Measurements from ENCODE around the gene ZNF532. TPM values are rescaled to one million over a fixed set of nuclear protein-coding genes. Genes with fewer than 3 reads are reported as not detected.
"Not testable (repeated sequence)": the region's sequence is repeated elsewhere in the genome, so short reads cannot be mapped to it uniquely, and the experiment has no call there.

Gene ZNF532
- polyA plus RNA-seq, 1 experiment = 75.3 TPM

DNA sequence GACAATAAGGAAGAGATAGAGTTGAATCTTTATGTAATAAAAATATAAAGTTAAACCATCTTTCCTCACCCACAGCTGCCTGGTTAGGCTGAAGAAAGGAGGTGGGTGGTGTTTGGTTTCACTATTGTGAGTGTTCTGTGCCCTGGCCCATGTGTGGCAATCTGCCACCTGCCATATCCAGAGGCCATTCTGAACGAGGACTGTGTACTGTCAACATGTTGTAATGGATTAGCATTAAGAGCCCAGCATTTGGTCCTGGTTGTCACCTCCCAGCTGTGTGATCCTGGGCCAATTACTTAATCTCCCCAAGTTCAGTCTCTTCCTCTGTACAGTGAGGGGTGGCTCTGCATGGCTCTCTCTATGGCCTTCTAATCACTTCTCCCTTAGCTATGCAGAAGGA is 156.8 kb downstream of the ZNF532 start:
- POLR2A ChIA-PET = no interaction called here
- CTCF ChIA-PET = interaction anchor here (1.3 to 1.6 kb wide), 2 partner anchors 11 to 17 kb away, joined by 3 read pairs; no protein-coding TSS in a partner anchor
- no peak for DNase-seq (ENCODE audit: low read depth)
- H3K27me3 ChIP-seq (ENCODE audit: control insufficient read depth, insufficient read depth, low read length) = no peaks in the 10 kb centered on the region
- H3K36me3 ChIP-seq (ENCODE audit: control insufficient read depth, insufficient read depth, low read length) = no peaks in the 10 kb centered on the region
- no peak overlapping the region for H3K4me3 ChIP-seq (ENCODE audit: low read depth, low read length)
- TF ChIP-seq, protein P1, sequence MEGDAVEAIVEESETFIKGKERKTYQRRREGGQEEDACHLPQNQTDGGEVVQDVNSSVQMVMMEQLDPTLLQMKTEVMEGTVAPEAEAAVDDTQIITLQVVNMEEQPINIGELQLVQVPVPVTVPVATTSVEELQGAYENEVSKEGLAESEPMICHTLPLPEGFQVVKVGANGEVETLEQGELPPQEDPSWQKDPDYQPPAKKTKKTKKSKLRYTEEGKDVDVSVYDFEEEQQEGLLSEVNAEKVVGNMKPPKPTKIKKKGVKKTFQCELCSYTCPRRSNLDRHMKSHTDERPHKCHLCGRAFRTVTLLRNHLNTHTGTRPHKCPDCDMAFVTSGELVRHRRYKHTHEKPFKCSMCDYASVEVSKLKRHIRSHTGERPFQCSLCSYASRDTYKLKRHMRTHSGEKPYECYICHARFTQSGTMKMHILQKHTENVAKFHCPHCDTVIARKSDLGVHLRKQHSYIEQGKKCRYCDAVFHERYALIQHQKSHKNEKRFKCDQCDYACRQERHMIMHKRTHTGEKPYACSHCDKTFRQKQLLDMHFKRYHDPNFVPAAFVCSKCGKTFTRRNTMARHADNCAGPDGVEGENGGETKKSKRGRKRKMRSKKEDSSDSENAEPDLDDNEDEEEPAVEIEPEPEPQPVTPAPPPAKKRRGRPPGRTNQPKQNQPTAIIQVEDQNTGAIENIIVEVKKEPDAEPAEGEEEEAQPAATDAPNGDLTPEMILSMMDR (IDR thresholded peaks at IDR 0.05; ENCODE audit: insufficient read depth, low read depth, low read length) = no peak

DNA sequence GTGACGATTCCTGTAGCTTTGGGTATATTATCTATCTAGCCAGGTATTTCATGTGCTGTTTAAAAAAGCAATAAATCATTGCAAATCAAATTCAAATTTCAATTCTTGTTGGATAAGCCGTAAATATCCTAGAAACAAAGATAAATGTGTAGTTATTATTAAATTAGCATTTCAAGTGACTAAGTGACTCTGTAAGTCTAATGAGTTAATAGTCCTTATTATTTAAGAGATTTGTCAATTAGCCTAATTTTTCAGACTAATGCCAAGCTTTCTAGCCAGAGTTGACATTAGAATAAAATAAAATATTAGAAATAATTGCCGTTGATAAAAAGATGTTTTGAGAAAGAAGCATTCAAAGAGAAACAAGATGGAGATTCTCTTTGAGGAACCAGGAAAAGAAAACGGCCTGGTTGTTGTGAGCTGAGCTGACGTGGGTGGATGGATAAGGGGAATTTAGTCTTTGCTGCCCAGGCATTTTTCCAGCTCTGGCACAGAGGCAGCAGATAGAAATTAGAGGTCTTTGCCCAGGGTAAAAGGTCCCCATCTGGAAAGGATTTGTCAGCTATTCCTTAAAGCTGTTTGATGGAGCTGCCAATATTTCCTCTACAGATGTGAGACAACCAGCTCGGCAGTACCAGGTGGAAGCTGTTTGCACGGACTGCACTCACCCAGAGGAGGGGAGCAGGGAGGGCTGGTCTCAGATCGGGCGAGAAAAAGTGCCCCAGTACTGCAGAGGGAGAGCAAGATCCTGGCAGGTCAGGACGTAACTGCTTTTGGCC is 157.7 kb downstream of the ZNF532 start:
- TF ChIP-seq, protein P1 (IDR thresholded peaks at IDR 0.05; ENCODE audit: insufficient read depth, low read depth, low read length) = no peak
- ChIA-PET CTCF (interaction anchor here (1.2 to 1.6 kb wide), 2 partner anchors 12 to 237 kb away, joined by 3 read pairs; no protein-coding TSS in a partner anchor), POLR2A (no interaction called here)
- no peak for DNase-seq (ENCODE audit: low read depth)
- no peaks in the 10 kb centered on the region for H3K27me3 ChIP-seq (ENCODE audit: control insufficient read depth, insufficient read depth, low read length)
- no peaks in the 10 kb centered on the region for H3K36me3 ChIP-seq (ENCODE audit: control insufficient read depth, insufficient read depth, low read length)
- no peak overlapping the region for H3K4me3 ChIP-seq (ENCODE audit: low read depth, low read length)

DNA sequence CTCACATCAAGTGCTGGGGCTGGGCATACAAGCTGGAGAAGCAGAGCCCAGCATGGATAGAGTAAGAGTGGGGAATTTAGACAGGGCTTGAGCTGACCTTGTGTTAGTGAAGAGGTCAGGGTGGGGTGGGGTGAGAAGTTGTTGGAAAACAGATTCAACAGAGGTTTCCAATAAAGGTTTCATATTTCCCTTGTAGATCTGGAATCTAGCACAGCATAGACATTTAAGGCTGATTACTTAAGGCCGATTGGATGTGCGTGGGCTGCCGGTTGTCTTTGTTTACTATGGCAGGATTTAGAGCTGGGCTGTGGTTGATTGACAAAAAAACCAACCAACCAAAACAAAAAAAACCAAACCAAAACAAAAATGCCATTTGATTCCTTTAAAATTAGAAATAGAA is 160.2 kb downstream of the ZNF532 start:
- TF ChIP-seq, protein P1 (IDR thresholded peaks at IDR 0.05; ENCODE audit: insufficient read depth, low read depth, low read length) = no peak
- Histone ChIP-seq H3K36me3 (ENCODE audit: control insufficient read depth, insufficient read depth, low read length) (no peaks in the 10 kb centered on the region), H3K4me3 (ENCODE audit: low read depth, low read length) (no peak overlapping the region), H3K27me3 (ENCODE audit: control insufficient read depth, insufficient read depth, low read length) (no peaks in the 10 kb centered on the region)
- POLR2A ChIA-PET = no interaction called here
- peak; percentile 31 for DNase-seq (ENCODE audit: low read depth)
- CTCF ChIA-PET = interaction anchor here (0.6 to 1.2 kb wide), 3 partner anchors 11 to 83 kb away, joined by 3 to 4 read pairs (median 4); no protein-coding TSS in a partner anchor

DNA sequence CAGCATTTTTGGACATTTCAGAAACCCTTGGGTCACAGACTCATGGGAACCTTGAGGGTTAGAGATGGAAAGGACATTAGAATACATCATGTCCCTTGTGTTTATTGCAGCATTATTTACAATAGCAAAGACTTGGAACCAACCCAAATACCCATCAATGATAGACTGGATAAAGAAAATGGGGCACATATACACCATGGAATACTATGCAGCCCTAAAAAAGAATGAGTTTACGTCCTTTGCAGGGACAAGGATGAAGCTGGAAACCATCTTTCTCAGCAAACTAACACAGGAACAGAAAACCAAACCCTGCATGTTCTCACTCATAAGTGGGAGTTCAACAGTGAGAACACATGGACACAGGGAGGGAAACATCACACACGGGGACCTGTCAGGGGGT is 160.9 kb downstream of the ZNF532 start:
- not testable (repeated sequence) for H3K27me3 ChIP-seq (ENCODE audit: control insufficient read depth, insufficient read depth, low read length); H3K4me3 ChIP-seq (ENCODE audit: low read depth, low read length); DNase-seq (ENCODE audit: low read depth); H3K36me3 ChIP-seq (ENCODE audit: control insufficient read depth, insufficient read depth, low read length)
- ChIA-PET CTCF (interaction anchor here (0.8 to 1.2 kb wide), 2 partner anchors 11 to 56 kb away, joined by 3 to 4 read pairs; no protein-coding TSS in a partner anchor), POLR2A (interaction anchor here (0.6 kb wide), 1 partner anchor 17 kb away, joined by 28 read pairs; no protein-coding TSS in a partner anchor)

DNA sequence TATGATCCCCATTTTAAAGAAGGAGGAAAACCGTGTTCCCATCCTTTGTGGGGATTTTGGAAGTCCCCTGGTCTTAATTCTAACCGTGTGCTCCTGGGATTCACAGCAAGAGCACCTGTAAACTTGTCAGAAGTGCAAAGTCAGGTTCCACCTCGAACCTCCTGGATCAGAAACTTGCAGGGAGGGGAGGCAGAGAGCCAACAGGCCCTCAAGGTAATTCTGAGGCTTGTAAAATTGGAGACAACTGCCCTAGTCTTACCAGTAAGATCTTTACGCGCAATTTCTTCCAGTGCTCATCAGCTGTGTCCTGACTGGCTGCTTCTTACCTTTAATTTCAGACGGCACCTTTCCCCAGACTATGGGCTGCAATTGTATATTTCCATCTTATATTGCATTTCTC is 161.7 kb downstream of the ZNF532 start:
- ChIA-PET CTCF (no interaction called here), POLR2A (no interaction called here)
- Histone ChIP-seq H3K36me3 (ENCODE audit: control insufficient read depth, insufficient read depth, low read length) (no peaks in the 10 kb centered on the region), H3K27me3 (ENCODE audit: control insufficient read depth, insufficient read depth, low read length) (no peaks in the 10 kb centered on the region), H3K4me3 (ENCODE audit: low read depth, low read length) (no peak overlapping the region)
- DNase-seq (ENCODE audit: low read depth) = no peak
- TF ChIP-seq, protein P1 (IDR thresholded peaks at IDR 0.05; ENCODE audit: insufficient read depth, low read depth, low read length) = no peak
